Subcutaneous adipose tissue (tissue), 4 donors: ENCODE measurements around the gene SLC4A8. TPM values are rescaled to one million over a fixed set of nuclear protein-coding genes. Genes with fewer than 3 reads are reported as not detected.

Experiments
- total RNA-seq, 4 donors: library from RNA; depleted of rRNA; stranded (reverse); fragments of >200 nt; gene quantifications; one replicate each; pipeline ENCODE4 v1.1.0, GENCODE V29; 2016
- TF ChIP-seq, protein P1 (sequence below): fragments of 450-650 bp; IDR thresholded peaks from one replicate; pipeline ENCODE4 v1.5.1; 2016; ENCODE audit warnings: low read depth, mild to moderate bottlenecking, control low read depth, antibody characterized with exemption, moderate library complexity

The SLC4A8 gene
- total RNA-seq, 4 donors from 2014 or later: 0.49 to 5.6 (median 1.7) TPM

DNA sequence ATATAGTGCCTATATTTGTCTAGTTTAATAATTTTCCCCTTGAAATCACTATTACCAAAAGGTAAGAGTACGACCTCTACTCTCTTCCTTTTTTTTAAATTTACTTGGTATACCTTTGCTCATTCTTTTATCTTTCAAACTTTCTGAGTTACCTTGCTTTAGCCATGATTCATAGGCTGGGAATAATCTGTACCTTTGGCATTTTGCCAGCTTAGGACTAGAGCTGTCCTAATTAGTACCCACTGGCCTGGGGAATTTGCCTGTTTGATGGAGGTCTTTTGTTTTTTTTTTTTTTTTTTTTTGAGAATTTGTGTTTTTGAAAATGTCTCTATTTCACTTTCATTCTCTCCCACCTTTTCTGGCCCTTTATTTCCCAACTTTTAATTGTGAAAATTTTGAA is 8.7 kb upstream of the SLC4A8 start:
- TF ChIP-seq, protein P1, sequence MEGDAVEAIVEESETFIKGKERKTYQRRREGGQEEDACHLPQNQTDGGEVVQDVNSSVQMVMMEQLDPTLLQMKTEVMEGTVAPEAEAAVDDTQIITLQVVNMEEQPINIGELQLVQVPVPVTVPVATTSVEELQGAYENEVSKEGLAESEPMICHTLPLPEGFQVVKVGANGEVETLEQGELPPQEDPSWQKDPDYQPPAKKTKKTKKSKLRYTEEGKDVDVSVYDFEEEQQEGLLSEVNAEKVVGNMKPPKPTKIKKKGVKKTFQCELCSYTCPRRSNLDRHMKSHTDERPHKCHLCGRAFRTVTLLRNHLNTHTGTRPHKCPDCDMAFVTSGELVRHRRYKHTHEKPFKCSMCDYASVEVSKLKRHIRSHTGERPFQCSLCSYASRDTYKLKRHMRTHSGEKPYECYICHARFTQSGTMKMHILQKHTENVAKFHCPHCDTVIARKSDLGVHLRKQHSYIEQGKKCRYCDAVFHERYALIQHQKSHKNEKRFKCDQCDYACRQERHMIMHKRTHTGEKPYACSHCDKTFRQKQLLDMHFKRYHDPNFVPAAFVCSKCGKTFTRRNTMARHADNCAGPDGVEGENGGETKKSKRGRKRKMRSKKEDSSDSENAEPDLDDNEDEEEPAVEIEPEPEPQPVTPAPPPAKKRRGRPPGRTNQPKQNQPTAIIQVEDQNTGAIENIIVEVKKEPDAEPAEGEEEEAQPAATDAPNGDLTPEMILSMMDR: no peak

DNA sequence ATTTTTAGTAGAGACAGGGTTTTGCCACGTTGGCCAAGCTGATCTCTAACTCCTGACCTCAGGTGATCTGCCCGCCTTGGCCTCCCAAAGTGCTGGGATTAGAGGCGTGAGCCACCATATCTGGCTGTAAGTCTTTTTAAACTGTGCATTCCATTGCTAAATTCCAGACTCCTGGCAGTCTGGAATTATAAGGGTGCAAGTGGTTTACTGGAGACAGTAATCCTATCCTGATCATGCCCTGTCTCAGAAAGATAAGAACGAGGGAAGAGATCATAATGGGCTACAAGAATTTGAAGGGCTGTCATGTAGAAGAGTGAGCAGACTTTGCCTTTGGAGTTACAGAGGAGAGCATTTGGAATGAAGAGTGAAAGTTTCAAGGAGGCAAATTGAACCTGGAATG is 6.8 kb upstream of the SLC4A8 start:
- TF ChIP-seq, protein P1: no peak

DNA sequence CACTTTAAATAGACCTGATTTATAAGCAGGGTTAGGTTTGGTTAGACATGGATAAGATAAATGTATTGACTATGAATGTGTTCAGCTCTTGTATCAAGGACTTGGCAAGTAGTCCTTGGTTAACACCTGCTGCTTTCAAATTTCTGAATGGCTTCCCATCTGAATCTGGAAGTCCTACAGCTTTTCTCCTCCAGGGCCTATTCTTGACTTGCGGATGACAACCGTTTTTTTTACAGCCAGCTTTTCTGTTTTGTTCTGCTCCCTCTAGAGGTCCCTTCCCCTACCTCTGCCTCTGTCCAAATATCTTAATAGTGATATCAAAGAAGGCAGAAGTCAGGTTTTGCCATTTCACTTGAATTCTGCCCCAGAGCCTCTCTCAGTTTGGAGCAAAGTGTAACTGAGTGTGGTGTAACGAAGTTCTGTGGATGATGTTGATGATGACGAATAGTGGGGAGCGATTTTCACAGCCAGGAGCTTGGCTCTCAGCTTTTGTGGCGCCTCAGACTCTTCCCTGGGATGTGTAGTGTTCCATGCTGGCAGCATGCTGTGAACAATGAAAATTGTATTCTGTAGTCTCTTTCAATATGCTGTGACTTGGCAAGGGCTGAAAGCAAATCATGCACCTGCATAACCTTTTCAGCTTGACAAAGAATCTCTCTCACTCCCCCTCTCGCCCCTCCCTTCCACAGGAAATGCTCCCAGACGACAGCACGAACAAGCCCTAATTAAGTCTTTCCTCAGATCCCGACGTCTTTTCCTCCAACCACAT is 5.0 kb upstream of the SLC4A8 start:
- TF ChIP-seq, protein P1: no peak

DNA sequence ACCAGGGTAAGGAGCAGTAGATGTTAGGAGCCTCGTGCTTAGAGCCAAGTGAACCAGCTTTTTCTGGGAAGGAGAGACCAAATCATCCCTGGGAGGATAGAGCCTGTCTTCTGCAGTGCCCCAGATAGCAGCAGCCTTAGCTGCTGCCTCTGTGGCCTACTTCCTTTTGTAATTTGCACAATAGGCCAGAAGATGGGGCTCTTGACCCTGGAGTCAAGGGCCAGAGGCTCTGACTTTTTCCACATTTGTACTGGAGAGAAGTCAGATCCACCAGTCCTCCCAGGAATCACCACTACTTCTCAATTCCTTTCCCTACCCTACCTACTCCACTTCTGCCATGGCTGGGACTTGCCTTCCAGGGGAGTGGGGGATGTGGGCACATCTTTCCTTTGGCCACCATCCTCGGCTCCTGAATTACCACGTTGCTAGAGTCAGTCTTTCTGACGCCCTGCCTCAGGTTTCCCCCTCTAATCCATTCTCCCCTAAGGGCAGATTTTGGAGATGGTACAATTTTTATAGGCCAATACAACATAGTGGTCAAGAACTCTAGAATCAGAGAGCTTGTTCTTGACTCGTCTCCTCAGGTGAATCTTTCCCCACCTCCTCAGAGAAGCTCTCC is 3.3 kb upstream of the SLC4A8 start:
- TF ChIP-seq, protein P1: no peak

DNA sequence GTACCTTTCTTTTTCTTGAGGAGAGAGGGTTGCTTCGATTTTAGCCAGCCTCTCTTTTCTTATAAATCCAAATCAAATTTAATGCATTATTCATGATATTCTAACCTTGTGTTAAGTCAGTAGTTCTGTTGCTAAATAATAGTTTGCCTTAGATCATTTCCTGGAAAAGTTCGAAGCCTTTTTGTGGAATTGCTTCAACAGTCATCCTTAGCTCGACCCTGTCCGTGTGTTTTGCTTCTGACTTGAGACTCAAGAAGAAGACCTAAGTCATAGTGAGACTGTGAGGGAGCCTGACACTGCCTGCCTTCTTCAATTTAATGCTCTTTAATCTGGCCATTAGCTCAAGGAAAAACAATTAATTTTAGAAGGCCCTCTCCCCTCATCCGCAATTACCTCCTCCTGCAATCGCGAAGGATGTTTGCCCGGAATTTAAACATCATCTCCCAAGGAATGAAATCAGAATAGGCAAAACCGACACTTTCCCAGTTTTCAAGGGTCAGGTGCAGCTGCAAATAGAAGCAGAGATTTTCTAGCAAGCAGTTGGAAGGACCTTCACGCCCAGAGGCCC is 453 bp upstream of the SLC4A8 start:
- TF ChIP-seq, protein P1: no peak

DNA sequence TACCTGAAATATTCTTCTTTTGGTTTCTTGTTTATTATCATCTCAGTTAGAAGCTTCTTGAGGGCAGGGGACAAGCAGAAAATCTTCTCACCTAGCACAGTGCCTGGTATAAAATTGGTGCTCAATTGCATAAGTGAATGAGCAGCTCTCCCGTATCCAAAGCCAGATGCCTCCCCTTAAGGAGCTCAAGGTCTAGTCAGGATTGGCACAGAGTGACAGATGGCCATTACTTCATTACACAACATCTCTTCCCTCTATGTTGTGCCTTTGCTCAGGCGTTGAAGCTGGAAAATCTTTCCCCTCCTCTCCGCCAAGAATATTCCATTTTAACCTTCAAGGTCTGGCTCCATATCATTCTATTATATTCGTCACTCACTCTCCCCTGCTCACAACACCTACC is 3.6 kb downstream of the SLC4A8 start:
- TF ChIP-seq, protein P1: no peak

DNA sequence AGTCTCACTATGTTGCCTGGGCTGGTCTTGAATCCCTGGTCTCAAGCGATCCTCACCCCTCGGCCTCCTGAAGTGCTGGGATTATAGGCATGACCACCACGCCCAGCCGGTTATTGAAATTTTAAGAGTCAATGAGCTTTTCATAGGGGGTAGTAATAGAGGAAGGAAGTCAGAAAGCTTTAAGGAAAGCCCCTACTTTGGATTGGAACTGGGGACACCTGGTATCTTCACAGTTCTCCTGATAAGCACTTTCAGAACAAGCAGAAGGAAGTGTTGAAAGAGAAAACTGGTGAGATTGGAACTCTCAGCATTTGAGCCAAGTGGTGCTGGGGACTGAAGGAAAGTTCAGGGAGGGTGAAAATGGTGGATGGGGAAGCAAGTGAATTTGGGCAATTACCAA is 5.1 kb downstream of the SLC4A8 start:
- TF ChIP-seq, protein P1: no peak
